Activated T-helper 17 cell treated with anti-CD3 and anti-CD28 coated beads, Interleukin-2, amount 50 U/mL, for 72 hours (primary cell): Measurements from ENCODE around the gene PRH2. TPM values are rescaled to one million over a fixed set of nuclear protein-coding genes. Genes with fewer than 3 reads are reported as not detected.

Experiments used
- ATAC-seq: fragments of 150-1000 bp; cut with Tn5 transposase; replicated peaks from 2 replicates; pipeline ENCODE4 v1.10.0; 2021; ENCODE audit warnings: mild to moderate bottlenecking, moderate library complexity
- H3K27ac Mint-ChIP-seq: one replicate; pipeline ENCODE4 v1.8.0; 2022; ENCODE audit warnings: mixed read lengths
- H3K27me3 Mint-ChIP-seq: one replicate; pipeline ENCODE4 v1.8.0; 2022; ENCODE audit warnings: mixed read lengths
- H3K36me3 Mint-ChIP-seq: one replicate; pipeline ENCODE4 v1.8.0; 2022; ENCODE audit warnings: low read depth, mild to moderate bottlenecking, mixed read lengths
- H3K4me1 Mint-ChIP-seq: one replicate; pipeline ENCODE4 v1.8.0; 2022; ENCODE audit warnings: mixed read lengths
- H3K4me3 Mint-ChIP-seq: one replicate; pipeline ENCODE4 v1.8.0; 2022; ENCODE audit warnings: mild to moderate bottlenecking, mixed read lengths
- H3K9me3 Mint-ChIP-seq: one replicate; pipeline ENCODE4 v1.8.0; 2022; ENCODE audit warnings: mixed read lengths
- total RNA-seq, 2 donors: library from RNA; stranded (reverse); gene quantifications; one replicate each; pipeline ENCODE4 v1.2.3, GENCODE V29; 2022

The PRH2 gene
- not detected for total RNA-seq

DNA sequence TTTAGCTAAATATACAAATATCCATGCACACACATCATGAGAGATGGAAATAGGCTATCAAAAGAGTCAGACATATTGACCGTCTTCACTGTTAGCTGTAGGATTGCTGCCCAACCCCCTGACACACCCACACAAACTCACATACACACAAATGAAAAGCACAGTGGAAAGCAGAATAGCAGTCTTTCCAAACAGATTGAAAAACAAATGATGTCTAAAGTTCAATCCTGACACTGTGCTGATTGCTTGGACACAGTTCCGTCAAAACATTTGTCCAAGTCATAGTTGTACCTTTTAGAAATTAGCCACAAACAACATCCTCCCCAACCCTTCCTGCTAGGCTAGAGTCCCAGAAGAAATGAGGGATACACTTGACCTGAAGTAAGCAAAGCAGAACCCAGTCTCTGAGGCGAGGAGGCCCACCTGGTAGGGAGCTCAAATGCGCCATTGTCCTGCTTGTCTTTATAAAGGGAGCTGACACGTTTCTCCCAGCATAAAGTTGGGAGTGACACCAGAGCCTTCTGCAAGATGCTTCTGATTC, at the start of gene PRH2:
TSS of gene PRH2 (plus strand) at position 491 of the 541 bp plus-strand sequence. CDS start at position 529, 38 bp downstream.
- no peaks in the 10 kb centered on the region for H3K27me3 Mint-ChIP-seq
- peaks cover 3% of the 10 kb centered on the region for H3K9me3 Mint-ChIP-seq
- no peak for ATAC-seq
- no peak within 1 kb of the TSS for H3K4me3 Mint-ChIP-seq
- no peak within 1 kb of the TSS for H3K27ac Mint-ChIP-seq
- H3K36me3 Mint-ChIP-seq = no peaks in the 10 kb centered on the region
- no peaks in the 10 kb centered on the region for H3K4me1 Mint-ChIP-seq

DNA sequence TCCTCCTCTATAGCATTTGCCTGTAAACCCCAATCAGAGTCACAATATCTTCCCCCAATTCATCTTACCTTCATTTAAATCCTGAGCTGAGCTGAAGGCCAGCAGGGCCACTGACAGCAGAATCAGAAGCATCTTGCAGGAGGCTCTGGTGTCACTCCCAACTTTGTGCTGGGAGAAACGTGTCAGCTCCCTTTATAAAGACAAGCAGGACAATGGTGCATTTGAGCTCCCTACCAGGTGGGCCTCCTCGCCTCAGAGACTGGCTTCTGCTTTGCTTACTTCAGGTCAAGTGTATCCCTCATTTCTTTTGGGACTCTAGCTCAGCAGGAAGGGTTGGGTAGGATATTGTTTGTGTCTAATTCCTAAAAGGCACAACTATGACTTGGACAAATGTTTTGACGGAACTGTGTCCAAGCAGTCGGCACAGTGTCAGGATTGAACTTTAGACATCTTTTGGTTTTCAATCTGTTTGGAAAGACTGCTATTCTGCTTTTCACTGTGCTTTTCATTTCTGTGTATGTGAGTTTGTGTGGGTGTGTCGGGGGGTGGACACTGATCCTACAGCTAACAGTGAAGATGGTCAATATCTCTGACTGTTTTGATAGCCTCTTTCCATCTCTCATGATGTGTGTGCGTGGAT, 44.8 kb upstream of the PRH2 start, which contains the start of gene PRH1:
TSS of gene PRH1 (minus strand) at position 170 of the 640 bp plus-strand sequence. CDS start at position 132, 38 bp downstream.
- H3K27ac Mint-ChIP-seq = no peak within 1 kb of the TSS
- H3K27me3 Mint-ChIP-seq = no peaks in the 10 kb centered on the region
- no peak within 1 kb of the TSS for H3K4me3 Mint-ChIP-seq
- no peak for ATAC-seq
- no peaks in the 10 kb centered on the region for H3K9me3 Mint-ChIP-seq
- no peaks in the 10 kb centered on the region for H3K4me1 Mint-ChIP-seq
- H3K36me3 Mint-ChIP-seq = peaks cover 21% of the 10 kb centered on the region

- H3K9me3 Mint-ChIP-seq = no peaks in the 10 kb centered on the region
- ATAC-seq = no peak
- H3K4me1 Mint-ChIP-seq = no peaks in the 10 kb centered on the region
- H3K27ac Mint-ChIP-seq = no peak overlapping the region
- no peaks in the 10 kb centered on the region for H3K27me3 Mint-ChIP-seq
- H3K36me3 Mint-ChIP-seq = peaks cover 16% of the 10 kb centered on the region
- H3K4me3 Mint-ChIP-seq = no peak overlapping the region
These were observed 39.8 kb upstream of the PRH2 start for GRCh38 chr12:10889226-10889625.

- no peak for ATAC-seq
- H3K4me3 Mint-ChIP-seq = no peak overlapping the region
These were observed 37.1 kb upstream of the PRH2 start for GRCh38 chr12:10891937-10892336.

GRCh38 chr12:10896854-10897253, 32.2 kb upstream of the PRH2 start:
- no peak for ATAC-seq
- H3K4me3 Mint-ChIP-seq = no peak overlapping the region
- peaks cover 26% of the 10 kb centered on the region for H3K36me3 Mint-ChIP-seq

More at GRCh38 chr12:10891937-10892336, 37.1 kb upstream of the PRH2 start:
- Mint-ChIP-seq H3K27me3 (no peaks in the 10 kb centered on the region), H3K36me3 (peaks cover 24% of the 10 kb centered on the region), H3K4me1 (no peaks in the 10 kb centered on the region), H3K9me3 (no peaks in the 10 kb centered on the region), H3K27ac (no peak overlapping the region)

GRCh38 chr12:10900530-10900929, 28.5 kb upstream of the PRH2 start:
- H3K27me3 Mint-ChIP-seq = no peaks in the 10 kb centered on the region
- H3K9me3 Mint-ChIP-seq = peaks cover 11% of the 10 kb centered on the region
- peaks cover 9% of the 10 kb centered on the region for H3K4me1 Mint-ChIP-seq
- H3K36me3 Mint-ChIP-seq = peaks cover 11% of the 10 kb centered on the region
- no peak overlapping the region for H3K27ac Mint-ChIP-seq
- no peak overlapping the region for H3K4me3 Mint-ChIP-seq
- no peak for ATAC-seq

More at GRCh38 chr12:10896854-10897253, 32.2 kb upstream of the PRH2 start:
- Mint-ChIP-seq H3K27ac (no peak overlapping the region), H3K9me3 (peaks cover 6% of the 10 kb centered on the region), H3K27me3 (no peaks in the 10 kb centered on the region), H3K4me1 (peaks cover 9% of the 10 kb centered on the region)

- no peak overlapping the region for H3K4me3 Mint-ChIP-seq
- ATAC-seq = no peak
- no peaks in the 10 kb centered on the region for H3K27me3 Mint-ChIP-seq
- peaks cover 11% of the 10 kb centered on the region for H3K9me3 Mint-ChIP-seq
- peaks cover 11% of the 10 kb centered on the region for H3K36me3 Mint-ChIP-seq
- no peak overlapping the region for H3K27ac Mint-ChIP-seq
- H3K4me1 Mint-ChIP-seq = peaks cover 9% of the 10 kb centered on the region
These were observed 28.1 kb upstream of the PRH2 start for GRCh38 chr12:10900972-10901371.

- ATAC-seq = no peak
- Mint-ChIP-seq H3K27me3 (no peaks in the 10 kb centered on the region), H3K4me1 (peaks cover 9% of the 10 kb centered on the region), H3K4me3 (no peak overlapping the region), H3K36me3 (peaks cover 11% of the 10 kb centered on the region), H3K27ac (no peak overlapping the region), H3K9me3 (peaks cover 11% of the 10 kb centered on the region)
These were observed 27.6 kb upstream of the PRH2 start for GRCh38 chr12:10901427-10901826.

- Mint-ChIP-seq H3K9me3 (peaks cover 5% of the 10 kb centered on the region), H3K27me3 (no peaks in the 10 kb centered on the region), H3K4me3 (no peak overlapping the region), H3K27ac (no peak overlapping the region), H3K4me1 (no peaks in the 10 kb centered on the region), H3K36me3 (peaks cover 6% of the 10 kb centered on the region)
- no peak for ATAC-seq
These were observed 24.4 kb upstream of the PRH2 start for GRCh38 chr12:10904686-10905085.

- Mint-ChIP-seq H3K9me3 (peaks cover 4% of the 10 kb centered on the region), H3K4me3 (no peak within 1 kb of the TSS), H3K27ac (no peak within 1 kb of the TSS), H3K27me3 (no peaks in the 10 kb centered on the region), H3K36me3 (no peaks in the 10 kb centered on the region), H3K4me1 (no peaks in the 10 kb centered on the region)
- ATAC-seq = no peak
These were observed 19.6 kb upstream of the PRH2 start, which contains the start of gene TAS2R13 for GRCh38 chr12:10909462-10909861. TAS2R13 (minus strand) TSS chr12:10909562; CDS start chr12:10909298, 264 bp downstream.

- Mint-ChIP-seq H3K4me1 (no peaks in the 10 kb centered on the region), H3K9me3 (no peaks in the 10 kb centered on the region), H3K27me3 (no peaks in the 10 kb centered on the region), H3K27ac (no peak overlapping the region), H3K4me3 (no peak overlapping the region), H3K36me3 (no peaks in the 10 kb centered on the region)
- ATAC-seq = no peak
These were observed 18.7 kb upstream of the PRH2 start for GRCh38 chr12:10910380-10910779.

- Mint-ChIP-seq H3K27me3 (no peaks in the 10 kb centered on the region), H3K9me3 (no peaks in the 10 kb centered on the region), H3K36me3 (no peaks in the 10 kb centered on the region), H3K27ac (no peak overlapping the region), H3K4me1 (no peaks in the 10 kb centered on the region), H3K4me3 (no peak overlapping the region)
- no peak for ATAC-seq
These were observed 9.2 kb upstream of the PRH2 start for GRCh38 chr12:10919809-10920208.

- Mint-ChIP-seq H3K27ac (no peak overlapping the region), H3K4me1 (no peaks in the 10 kb centered on the region), H3K27me3 (no peaks in the 10 kb centered on the region), H3K36me3 (no peaks in the 10 kb centered on the region), H3K9me3 (peaks cover 3% of the 10 kb centered on the region), H3K4me3 (no peak overlapping the region)
- no peak for ATAC-seq
These were observed 2.8 kb upstream of the PRH2 start for GRCh38 chr12:10926269-10926668.

GRCh38 chr12:10936506-10936905, 7.5 kb downstream of the PRH2 start:
- H3K4me1 Mint-ChIP-seq = no peaks in the 10 kb centered on the region
- H3K27ac Mint-ChIP-seq = no peak overlapping the region
- H3K4me3 Mint-ChIP-seq = no peak overlapping the region
- no peaks in the 10 kb centered on the region for H3K36me3 Mint-ChIP-seq
- no peaks in the 10 kb centered on the region for H3K9me3 Mint-ChIP-seq
- ATAC-seq = no peak
- H3K27me3 Mint-ChIP-seq = no peaks in the 10 kb centered on the region

GRCh38 chr12:10939163-10939562, 10.1 kb downstream of the PRH2 start, which contains the start of gene TAS2R14:
TAS2R14 (minus strand) TSS chr12:10939263; CDS start chr12:10939207, 56 bp downstream.
- H3K4me3 Mint-ChIP-seq = no peak within 1 kb of the TSS
- H3K27ac Mint-ChIP-seq = no peak within 1 kb of the TSS
- H3K27me3 Mint-ChIP-seq = no peaks in the 10 kb centered on the region
- peaks cover 12% of the 10 kb centered on the region for H3K4me1 Mint-ChIP-seq
- H3K9me3 Mint-ChIP-seq = no peaks in the 10 kb centered on the region
- no peaks in the 10 kb centered on the region for H3K36me3 Mint-ChIP-seq
- no peak for ATAC-seq
